GM10847 (cell line): ENCODE measurements around the gene AIRE.

Source experiments
- POLR2A ChIP-seq: IDR thresholded peaks from 2 replicates; pipeline ENCODE4 v1.6.1; 2011; ENCODE audit not compliant: insufficient read length; ENCODE audit errors: extremely low read depth

AIRE gene

GRCh38 chr21:44332965-44333364 is 47.3 kb downstream of the AIRE start:
- no peak for TF ChIP-seq POLR2A

GRCh38 chr21:44333509-44334328 is 48.0 kb downstream of the AIRE start:
- TF ChIP-seq POLR2A = no peak

GRCh38 chr21:44334329-44335030 is 48.8 kb downstream of the AIRE start:
- TF ChIP-seq POLR2A = no peak

- TF ChIP-seq POLR2A = no peak
These were observed 49.8 kb downstream of the AIRE start for GRCh38 chr21:44335266-44336059.

GRCh38 chr21:44337449-44337848 is 51.8 kb downstream of the AIRE start:
- no peak for TF ChIP-seq POLR2A

- TF ChIP-seq POLR2A = no peak
These were observed 52.5 kb downstream of the AIRE start for GRCh38 chr21:44337941-44338895.

- TF ChIP-seq POLR2A = peak; percentile 94
These were observed 53.6 kb downstream of the AIRE start, which contains the start of gene CFAP410 for GRCh38 chr21:44338971-44339910. TSS of gene CFAP410 (minus strand) at chr21:44339390. CDS start at chr21:44339194, 196 bp downstream.

GRCh38 chr21:44344541-44345183 is 59.0 kb downstream of the AIRE start:
- no peak for TF ChIP-seq POLR2A

GRCh38 chr21:44345495-44345894 is 59.8 kb downstream of the AIRE start:
- no peak for TF ChIP-seq POLR2A

- no peak for TF ChIP-seq POLR2A
These were observed 62.3 kb downstream of the AIRE start for GRCh38 chr21:44347911-44348451.
